Duodenal mucosa (tissue), 2 donors: ENCODE data around the gene DMD.

Experiments
- H3K27ac ChIP-seq: one replicate; pipeline ENCODE4 v1.7.0; 2013; ENCODE audit warnings: low read depth, low read length
- H3K27me3 ChIP-seq, 2 donors: one replicate each; pipeline ENCODE4 v1.7.0; 2013; ENCODE audit warnings: low read length in 2 of 2, control low read depth in 1 of 2; ENCODE audit not compliant: insufficient read depth in 2 of 2, control insufficient read depth in 1 of 2
- H3K36me3 ChIP-seq, 2 donors: one replicate each; pipeline ENCODE4 v1.7.0; 2013; ENCODE audit warnings: low read length in 2 of 2, control low read depth in 1 of 2; ENCODE audit not compliant: insufficient read depth in 2 of 2, control insufficient read depth in 1 of 2
- H3K4me1 ChIP-seq, 2 donors: one replicate each; pipeline ENCODE4 v1.7.0; 2013; ENCODE audit warnings: low read length in 2 of 2, control low read depth in 1 of 2; ENCODE audit not compliant: insufficient read depth in 2 of 2, control insufficient read depth in 1 of 2
- H3K4me3 ChIP-seq, 2 donors: one replicate each; pipeline ENCODE4 v1.7.0; 2013; ENCODE audit warnings: low read length in 2 of 2, low read depth in 1 of 2
- H3K9ac ChIP-seq, 2 donors: one replicate each; pipeline ENCODE4 v1.7.0; 2013; ENCODE audit warnings: low read length in 2 of 2, low read depth in 1 of 2
- H3K9me3 ChIP-seq, 2 donors: one replicate each; pipeline ENCODE4 v1.7.0; 2013; ENCODE audit warnings: low read length in 2 of 2, control low read depth in 1 of 2; ENCODE audit not compliant: control insufficient read depth in 1 of 2

The DMD gene

DNA sequence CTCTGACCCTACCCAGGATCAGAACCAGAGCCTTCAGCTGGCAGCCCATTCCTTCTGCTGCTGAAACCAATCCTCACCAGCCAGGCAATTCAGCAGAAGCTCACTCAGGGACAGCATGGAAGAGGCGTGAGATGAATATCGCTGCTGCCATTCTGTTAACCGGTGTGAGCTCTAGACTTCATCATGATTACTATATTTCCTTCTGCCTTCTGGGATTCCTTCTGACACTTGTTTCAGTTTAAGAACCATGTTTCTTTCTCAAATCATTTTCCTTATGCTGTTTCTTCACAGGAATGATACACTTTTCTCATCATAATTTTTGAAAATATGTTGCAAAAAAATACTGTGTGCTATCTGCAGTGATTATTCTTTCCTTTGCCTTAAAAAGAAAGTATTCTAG, 1666.2 kb downstream of the DMD start:
- Histone ChIP-seq H3K4me3 (no peak overlapping the region), H3K36me3 (no peaks in the 10 kb centered on the region), H3K4me1 (no peaks in the 10 kb centered on the region), H3K9ac (no peak overlapping the region), H3K27me3 (no peaks in the 10 kb centered on the region), H3K27ac (no peak overlapping the region), H3K9me3 (no peaks in the 10 kb centered on the region)

GRCh38 chrX:31543634-31544033, 1667.7 kb downstream of the DMD start:
- Histone ChIP-seq H3K9ac (no peak overlapping the region), H3K27me3 (no peaks in the 10 kb centered on the region), H3K4me3 (no peak overlapping the region), H3K27ac (no peak overlapping the region), H3K4me1 (no peaks in the 10 kb centered on the region), H3K9me3 (no peaks in the 10 kb centered on the region), H3K36me3 (no peaks in the 10 kb centered on the region)

- H3K9ac ChIP-seq, result no peak overlapping the region
- no peaks in the 10 kb centered on the region for H3K9me3 ChIP-seq
- H3K27ac ChIP-seq, result no peak overlapping the region
- no peak overlapping the region for H3K4me3 ChIP-seq
- no peaks in the 10 kb centered on the region for H3K4me1 ChIP-seq
- H3K27me3 ChIP-seq, result no peaks in the 10 kb centered on the region
- H3K36me3 ChIP-seq, result no peaks in the 10 kb centered on the region
These were observed 1668.8 kb downstream of the DMD start for GRCh38 chrX:31542566-31542965.

- Histone ChIP-seq H3K27me3 (no peaks in the 10 kb centered on the region), H3K4me1 (no peaks in the 10 kb centered on the region)
These were observed 1671.0 kb downstream of the DMD start for GRCh38 chrX:31540313-31540712.

DNA sequence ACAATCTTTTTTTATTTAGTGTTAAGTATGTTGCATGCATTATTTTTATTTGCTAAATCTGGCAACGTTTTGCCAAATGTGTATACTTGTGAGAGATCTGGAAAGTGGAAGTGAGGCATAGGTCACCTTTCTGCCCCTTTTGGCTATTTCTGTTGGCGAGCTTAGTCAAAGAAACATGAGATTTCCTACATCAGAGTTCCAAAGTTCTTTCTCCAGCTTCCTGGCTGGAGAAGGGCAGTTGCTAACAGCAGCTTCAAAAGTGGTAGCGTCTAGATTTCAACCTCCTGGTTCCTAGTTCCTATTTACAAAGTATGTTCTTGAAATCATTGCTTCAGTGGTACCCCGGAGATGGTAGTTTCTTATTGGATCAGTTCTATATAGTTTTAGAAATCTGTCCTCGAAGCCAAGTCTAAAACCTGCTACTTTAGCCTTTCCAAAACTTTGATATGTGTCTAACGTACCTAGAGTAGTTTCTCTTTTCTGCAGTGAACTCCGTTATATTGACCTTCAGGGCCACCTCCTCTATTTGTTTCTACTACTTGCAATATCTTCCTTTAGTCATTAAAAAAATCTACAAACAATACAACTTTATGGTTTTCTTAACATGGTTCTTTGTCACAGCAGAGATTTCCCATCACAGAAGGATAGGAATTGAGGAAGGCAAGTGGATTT, 1683.8 kb downstream of the DMD start:
- Histone ChIP-seq H3K27me3 (no peaks in the 10 kb centered on the region), H3K27ac (no peak overlapping the region), H3K36me3 (no peaks in the 10 kb centered on the region), H3K4me1 (no peaks in the 10 kb centered on the region), H3K9ac (no peak overlapping the region), H3K9me3 (no peaks in the 10 kb centered on the region), H3K4me3 (no peak overlapping the region)

More at GRCh38 chrX:31540313-31540712, 1671.0 kb downstream of the DMD start:
- no peaks in the 10 kb centered on the region for H3K36me3 ChIP-seq
- no peak overlapping the region for H3K9ac ChIP-seq
- H3K4me3 ChIP-seq, result no peak overlapping the region
- no peak overlapping the region for H3K27ac ChIP-seq
- no peaks in the 10 kb centered on the region for H3K9me3 ChIP-seq

- Histone ChIP-seq H3K4me1 (no peaks in the 10 kb centered on the region), H3K27ac (no peak overlapping the region), H3K27me3 (no peaks in the 10 kb centered on the region), H3K9ac (no peak overlapping the region), H3K4me3 (no peak overlapping the region), H3K36me3 (no peaks in the 10 kb centered on the region), H3K9me3 (no peaks in the 10 kb centered on the region)
These were observed 1687.3 kb downstream of the DMD start for GRCh38 chrX:31523884-31524536.

DNA sequence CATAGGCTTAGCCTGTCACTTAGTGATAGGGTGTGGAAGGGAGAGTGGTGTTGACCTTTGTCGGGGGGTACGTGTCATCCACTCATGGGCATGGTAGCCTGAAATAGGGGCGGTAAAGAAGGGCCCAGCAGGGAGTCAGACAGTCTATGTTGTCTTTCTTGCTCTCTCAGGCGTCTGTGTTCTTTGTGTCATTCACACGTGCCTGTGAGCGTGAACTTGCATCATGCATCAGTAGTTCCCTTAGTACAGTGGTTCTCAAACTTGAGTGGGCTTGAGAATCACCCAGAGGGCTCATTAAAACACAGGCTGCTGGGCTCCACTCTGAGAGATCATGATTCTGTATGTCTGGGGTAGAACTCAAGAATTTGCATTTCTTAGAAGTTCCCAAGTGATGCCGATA, 1688.6 kb downstream of the DMD start:
- Histone ChIP-seq H3K27ac (no peak overlapping the region), H3K9me3 (no peaks in the 10 kb centered on the region), H3K9ac (no peak overlapping the region), H3K36me3 (no peaks in the 10 kb centered on the region), H3K4me1 (no peaks in the 10 kb centered on the region), H3K27me3 (no peaks in the 10 kb centered on the region), H3K4me3 (no peak overlapping the region)

- H3K4me3 ChIP-seq, result no peak overlapping the region
- no peak overlapping the region for H3K27ac ChIP-seq
These were observed 1689.4 kb downstream of the DMD start for GRCh38 chrX:31521941-31522340.

GRCh38 chrX:31516527-31516926, 1694.8 kb downstream of the DMD start:
- Histone ChIP-seq H3K27me3 (no peaks in the 10 kb centered on the region), H3K4me1 (no peaks in the 10 kb centered on the region), H3K27ac (no peak overlapping the region), H3K9ac (no peak overlapping the region), H3K9me3 (no peaks in the 10 kb centered on the region), H3K4me3 (no peak overlapping the region), H3K36me3 (no peaks in the 10 kb centered on the region)

More at GRCh38 chrX:31521941-31522340, 1689.4 kb downstream of the DMD start:
- Histone ChIP-seq H3K36me3 (no peaks in the 10 kb centered on the region), H3K9ac (no peak overlapping the region), H3K9me3 (no peaks in the 10 kb centered on the region), H3K27me3 (no peaks in the 10 kb centered on the region), H3K4me1 (no peaks in the 10 kb centered on the region)

GRCh38 chrX:31508338-31508737, 1703.0 kb downstream of the DMD start:
- Histone ChIP-seq H3K9me3 (no peaks in the 10 kb centered on the region), H3K27ac (no peak overlapping the region), H3K27me3 (no peaks in the 10 kb centered on the region), H3K36me3 (no peaks in the 10 kb centered on the region), H3K9ac (no peak overlapping the region), H3K4me1 (no peaks in the 10 kb centered on the region), H3K4me3 (no peak overlapping the region)
